H1 (cell line): ENCODE data around the gene CALM1.
A peak's percentile ranks its signal among the peaks of the same experiment; 100 is the strongest.

ENCODE experiments used
- CHD2 ChIP-seq: IDR thresholded peaks from 2 replicates; pipeline ENCODE4 v1.6.1; 2012; ENCODE audit warnings: low read length, improper control_type of control experiment
- CTCF ChIP-seq, 3 experiments: IDR thresholded peaks; 1 replicate in 2 of 3; 2 replicates in 1 of 3; pipeline versions ENCODE4 v1.5.1 to v1.6.1; 2011; ENCODE audit warnings: low read length in 3 of 3, mild to moderate bottlenecking in 3 of 3, inconsistent platforms in 2 of 3, low read depth in 1 of 3, moderate library complexity in 1 of 3; ENCODE audit not compliant: insufficient read depth in 1 of 3; ENCODE audit errors: control extremely low read depth in 1 of 3
- GABPA ChIP-seq: IDR thresholded peaks from 2 replicates; pipeline ENCODE4 v1.6.1; 2011; ENCODE audit warnings: mild to moderate bottlenecking, low read length, moderate library complexity, borderline replicate concordance; ENCODE audit not compliant: insufficient read depth
- HDAC2 ChIP-seq, 2 experiments: fragments of 300-600 bp in 1 of 2; sonication (generic) in 1 of 2; IDR thresholded peaks; 2 replicates each; pipeline ENCODE4 v1.6.1; 2011 to 2012; ENCODE audit warnings: low read depth in 2 of 2, low read length in 2 of 2, mild to moderate bottlenecking in 2 of 2, moderate library complexity in 2 of 2, borderline replicate concordance in 1 of 2, inconsistent platforms in 1 of 2
- HDAC6 ChIP-seq: IDR thresholded peaks from one replicate; pipeline ENCODE4 v1.7.1; 2012; ENCODE audit warnings: low read depth, mild to moderate bottlenecking, inconsistent platforms, low read length, moderate library complexity
- TAF1 ChIP-seq: IDR thresholded peaks from 2 replicates; pipeline ENCODE4 v1.6.1; 2011; ENCODE audit warnings: mild to moderate bottlenecking, low read depth, low read length
- YY1 ChIP-seq: IDR thresholded peaks from 2 replicates; pipeline ENCODE4 v1.6.1; 2011; ENCODE audit warnings: low read depth, mild to moderate bottlenecking, low read length

- peak; percentile 60; the same call in 1 of the 2 replicates for TF ChIP-seq TAF1
- TF ChIP-seq HDAC2 (IDR thresholded peaks at IDR 0.05; ENCODE audit: borderline replicate concordance in 1 of 2, low read depth in 2 of 2, low read length in 2 of 2): no peak
- TF ChIP-seq HDAC6: no peak
- TF ChIP-seq YY1: 0 out of 2 replicates have a peak, but pooled peaks have one; percentile 38
- no peak for TF ChIP-seq GABPA
- TF ChIP-seq CTCF (IDR thresholded peaks at IDR 0.05; ENCODE audit: control extremely low read depth in 1 of 3, insufficient read depth in 1 of 3, low read depth in 1 of 3, low read length in 3 of 3): peak in 1 of 3 experiments; percentile 5; a peak in 2 of 4 replicates
- peak; percentile 87 for TF ChIP-seq CHD2
These were observed 57.5 kb downstream of the CALM1 start for GRCh38 chr14:90454041-90455000.
